PC-3 (cell line): Measurements from ENCODE around the gene BCHE.

ENCODE experiments used
- CTCF ChIP-seq: fragments of 300-600 bp; sonication (generic); conservative IDR thresholded peaks from 2 replicates; pipeline ENCODE4 v1.5.1; 2017; ENCODE audit warnings: antibody characterized with exemption, low read depth, mild to moderate bottlenecking, low read length
- EZH2 ChIP-seq: fragments of 300-600 bp; sonication (generic); IDR thresholded peaks from one replicate; pipeline ENCODE4 v1.6.1; 2017; ENCODE audit warnings: antibody characterized with exemption, mild to moderate bottlenecking, low read length; ENCODE audit not compliant: unreplicated experiment
- EZH2phosphoT487 ChIP-seq: fragments of 300-600 bp; sonication (generic); IDR thresholded peaks from 2 replicates; pipeline ENCODE4 v1.6.1; 2018; ENCODE audit warnings: mild to moderate bottlenecking, antibody characterized with exemption, low read length, borderline replicate concordance

DNA sequence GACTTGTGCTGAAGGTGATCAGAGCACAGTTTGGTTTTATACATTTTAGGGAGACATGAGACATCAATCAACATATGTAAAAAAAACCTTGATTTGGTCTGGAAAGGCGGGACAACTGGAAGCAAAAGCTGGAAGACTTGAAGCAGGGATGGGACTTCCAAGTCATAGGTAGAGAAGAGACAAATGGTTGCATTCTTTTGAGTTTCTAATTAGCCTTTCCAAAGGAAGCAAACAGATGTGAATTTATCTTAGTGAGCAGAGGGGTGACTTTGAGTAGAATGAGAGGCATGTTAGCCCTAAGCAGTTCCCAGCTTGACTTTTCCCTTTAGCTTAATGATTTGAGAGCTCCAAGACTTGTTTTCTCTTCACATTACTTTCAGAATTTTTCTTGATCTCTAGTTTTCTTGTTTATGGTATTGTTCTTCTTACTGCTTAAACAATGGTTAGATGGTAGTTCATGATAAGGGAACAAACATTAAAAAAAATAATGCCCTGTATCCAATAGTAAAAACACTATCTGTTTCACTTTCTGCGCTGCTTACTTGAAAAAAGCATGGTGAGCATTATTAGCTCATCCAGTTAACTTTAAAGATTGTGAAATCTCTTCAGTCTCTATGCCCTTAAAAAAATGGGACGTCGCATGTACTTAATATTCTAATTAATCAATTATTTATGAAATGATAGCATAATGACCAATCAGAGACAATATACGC lies 48.5 kb upstream of the BCHE start:
- TF ChIP-seq EZH2phosphoT487 (no peak), EZH2 (no peak), CTCF (no peak)
